MCF 10A (cell line): ENCODE measurements around the gene KY. TPM values are rescaled to one million over a fixed set of nuclear protein-coding genes. Genes with fewer than 3 reads are reported as not detected.

Experiments
- BruUV-seq: library from RNA; stranded (reverse); fragments of 400-500 nt; replicated peaks from 2 replicates; lab custom pipeline; 2021; lab: Mats Ljungman, UMichigan
- CTCF ChIA-PET: fragments of 300-600 bp; sonication (Branson Sonifier 250); formaldehyde crosslinking; extraction: SDS; loops from one replicate; lab custom pipeline; 2021; ENCODE audit warnings: antibody characterized with exemption, inconsistent platforms; lab: Yijun Ruan, JAX
- POLR2A ChIA-PET: fragments of 300-600, 350-650 bp; sonication (Branson Sonifier 250); formaldehyde crosslinking; extraction: SDS; loops from one replicate; lab custom pipeline; 2020; ENCODE audit warnings: antibody characterized with exemption, inconsistent platforms; lab: Yijun Ruan, JAX
- DNase-seq: peaks from one replicate; pipeline ENCODE4 v3.0.0-alpha.2; 2018; ENCODE audit not compliant: unreplicated experiment
- H3K27ac Mint-ChIP-seq: one replicate; pipeline ENCODE4 v1.8.0; 2022; ENCODE audit warnings: mild to moderate bottlenecking, low read depth, mixed read lengths; ENCODE audit not compliant: unreplicated experiment
- H3K27me3 Mint-ChIP-seq: one replicate; pipeline ENCODE4 v1.8.0; 2022; ENCODE audit warnings: mixed read lengths; ENCODE audit not compliant: insufficient read depth, unreplicated experiment
- H3K36me3 Mint-ChIP-seq: one replicate; pipeline ENCODE4 v1.8.0; 2022; ENCODE audit warnings: mild to moderate bottlenecking, moderate library complexity, mixed read lengths; ENCODE audit not compliant: insufficient read depth, unreplicated experiment
- H3K4me1 Mint-ChIP-seq: one replicate; pipeline ENCODE4 v1.8.0; 2022; ENCODE audit warnings: mixed read lengths; ENCODE audit not compliant: insufficient read depth, unreplicated experiment
- H3K4me3 Mint-ChIP-seq: one replicate; pipeline ENCODE4 v1.8.0; 2022; ENCODE audit warnings: mild to moderate bottlenecking, moderate library complexity, mixed read lengths; ENCODE audit not compliant: unreplicated experiment
- H3K9me3 Mint-ChIP-seq: one replicate; pipeline ENCODE4 v1.8.0; 2022; ENCODE audit warnings: mixed read lengths; ENCODE audit not compliant: unreplicated experiment
- intact Hi-C: fragments of 100-400 bp; cut with micrococcal nuclease; formaldehyde crosslinking; loops from 2 replicates; pipeline ENCODE4 v1.14.1; 2022
- total RNA-seq: library from RNA; stranded (reverse); gene quantifications from 2 replicates; pipeline ENCODE4 v1.2.3, GENCODE V29; 2022
- TF ChIP-seq, protein P1 (sequence below): fragments of 200-600 bp; IDR thresholded peaks from one replicate; pipeline ENCODE4 v1.8.0; 2022; ENCODE audit warnings: antibody characterized with exemption, mild to moderate bottlenecking; ENCODE audit not compliant: unreplicated experiment

KY gene
- total RNA-seq, 1 experiment from 2014 or later: not detected

DNA sequence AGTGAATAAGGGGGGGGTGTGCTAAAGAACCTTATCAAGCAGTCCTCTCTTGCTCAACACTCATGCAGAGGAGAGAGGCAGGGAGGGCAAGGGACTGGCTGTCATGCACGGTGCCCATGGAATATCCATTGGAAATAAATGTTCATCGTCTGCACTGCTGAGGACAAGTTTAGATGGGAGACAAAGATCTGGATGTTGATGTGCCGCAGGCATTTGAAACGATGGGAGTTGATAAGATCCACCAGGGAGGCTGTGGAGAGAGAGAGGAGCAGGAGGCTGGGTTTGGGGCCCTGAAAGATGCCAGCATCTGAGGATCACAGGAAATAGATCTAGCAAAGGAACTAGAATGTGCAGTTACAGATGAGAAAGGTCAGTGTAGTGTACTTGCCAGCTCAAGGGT is 88.8 kb downstream of the KY start:
- TF ChIP-seq, protein P1, sequence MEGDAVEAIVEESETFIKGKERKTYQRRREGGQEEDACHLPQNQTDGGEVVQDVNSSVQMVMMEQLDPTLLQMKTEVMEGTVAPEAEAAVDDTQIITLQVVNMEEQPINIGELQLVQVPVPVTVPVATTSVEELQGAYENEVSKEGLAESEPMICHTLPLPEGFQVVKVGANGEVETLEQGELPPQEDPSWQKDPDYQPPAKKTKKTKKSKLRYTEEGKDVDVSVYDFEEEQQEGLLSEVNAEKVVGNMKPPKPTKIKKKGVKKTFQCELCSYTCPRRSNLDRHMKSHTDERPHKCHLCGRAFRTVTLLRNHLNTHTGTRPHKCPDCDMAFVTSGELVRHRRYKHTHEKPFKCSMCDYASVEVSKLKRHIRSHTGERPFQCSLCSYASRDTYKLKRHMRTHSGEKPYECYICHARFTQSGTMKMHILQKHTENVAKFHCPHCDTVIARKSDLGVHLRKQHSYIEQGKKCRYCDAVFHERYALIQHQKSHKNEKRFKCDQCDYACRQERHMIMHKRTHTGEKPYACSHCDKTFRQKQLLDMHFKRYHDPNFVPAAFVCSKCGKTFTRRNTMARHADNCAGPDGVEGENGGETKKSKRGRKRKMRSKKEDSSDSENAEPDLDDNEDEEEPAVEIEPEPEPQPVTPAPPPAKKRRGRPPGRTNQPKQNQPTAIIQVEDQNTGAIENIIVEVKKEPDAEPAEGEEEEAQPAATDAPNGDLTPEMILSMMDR: no peak
- intact Hi-C loops: no loop called here
- ChIA-PET CTCF (no interaction called here), POLR2A (no interaction called here)
- DNase-seq: no peak
- H3K4me1 Mint-ChIP-seq: no peaks in the 10 kb centered on the region
- BruUV-seq: no TSS peak
- no peak overlapping the region for H3K4me3 Mint-ChIP-seq
- H3K9me3 Mint-ChIP-seq: no peaks in the 10 kb centered on the region
- H3K27me3 Mint-ChIP-seq: no peaks in the 10 kb centered on the region
- H3K36me3 Mint-ChIP-seq: peaks cover 42% of the 10 kb centered on the region
- H3K27ac Mint-ChIP-seq: no peak overlapping the region

DNA sequence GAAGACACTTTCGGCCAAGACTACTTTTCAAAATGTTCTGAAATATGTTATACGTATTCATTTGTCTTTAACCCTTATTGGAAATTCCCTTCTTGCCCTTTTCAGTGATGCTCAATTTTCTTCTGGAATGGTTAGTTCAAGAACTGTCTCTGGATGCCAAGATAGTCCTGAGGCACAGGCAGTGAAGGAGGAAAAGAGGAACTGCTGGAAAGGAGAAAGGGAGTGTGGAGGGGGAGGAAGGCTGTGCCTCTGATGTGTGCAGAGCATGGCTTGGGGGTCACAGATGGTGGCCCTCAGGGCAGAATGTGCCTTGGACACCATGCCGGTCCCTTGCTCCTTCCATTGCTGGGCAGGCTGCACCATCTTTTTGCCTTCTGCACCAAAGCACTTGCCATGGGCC is 91.2 kb downstream of the KY start:
- Mint-ChIP-seq H3K27ac (no peak overlapping the region), H3K4me3 (no peak overlapping the region), H3K9me3 (no peaks in the 10 kb centered on the region), H3K4me1 (no peaks in the 10 kb centered on the region), H3K36me3 (peaks cover 35% of the 10 kb centered on the region), H3K27me3 (no peaks in the 10 kb centered on the region)
- no TSS peak for BruUV-seq
- intact Hi-C loops: no loop called here
- TF ChIP-seq, protein P1: no peak
- ChIA-PET POLR2A (no interaction called here), CTCF (no interaction called here)
- no peak for DNase-seq

Other genes with a start within 250 kb of the KY start
- gene ANAPC13, start 165.0 kb downstream of the KY start, total RNA-seq: 61.5 and 78.4 TPM in 2 replicates
- 37.0 and 40.0 TPM in 2 replicates for gene CEP63, start 165.0 kb downstream of the KY start, total RNA-seq
- gene EPHB1, start 144.2 kb upstream of the KY start, total RNA-seq: not detected in 2 replicates